DMS153 treated with DMSO at 0.1 percent for 48 hours (cell line): ENCODE measurements around the gene AUH.

Experiments used
- DNase-seq: peaks from one replicate; lab custom pipeline; 2025; ENCODE audit not compliant: unreplicated experiment; lab: John Stamatoyannopoulos, UW

Gene AUH

GRCh38 chr9:91191411-91192380 is 170.0 kb downstream of the AUH start:
- no peak for DNase-seq

- DNase-seq: no peak
These were observed 171.7 kb downstream of the AUH start for GRCh38 chr9:91190062-91190461.

- DNase-seq: no peak
These were observed 172.8 kb downstream of the AUH start for GRCh38 chr9:91188719-91189590.

GRCh38 chr9:91187965-91188344 is 173.8 kb downstream of the AUH start:
- no peak for DNase-seq

- DNase-seq: no peak
These were observed 174.3 kb downstream of the AUH start for GRCh38 chr9:91187311-91187964.

- no peak for DNase-seq
These were observed 175.0 kb downstream of the AUH start for GRCh38 chr9:91186632-91187108.

GRCh38 chr9:91185193-91185886 is 176.4 kb downstream of the AUH start:
- DNase-seq: no peak

GRCh38 chr9:91182429-91183225 is 179.1 kb downstream of the AUH start:
- DNase-seq: no peak

- DNase-seq: no peak
These were observed 180.2 kb downstream of the AUH start for GRCh38 chr9:91181541-91181940.

GRCh38 chr9:91180930-91181268 is 180.8 kb downstream of the AUH start:
- DNase-seq: no peak

GRCh38 chr9:91180240-91180929 is 181.3 kb downstream of the AUH start:
- DNase-seq: no peak

GRCh38 chr9:91179237-91180138 is 182.2 kb downstream of the AUH start:
- no peak for DNase-seq

- DNase-seq: no peak
These were observed 183.2 kb downstream of the AUH start for GRCh38 chr9:91178281-91179236.

- no peak for DNase-seq
These were observed 183.9 kb downstream of the AUH start for GRCh38 chr9:91177661-91178280.

GRCh38 chr9:91177081-91177480 is 184.6 kb downstream of the AUH start:
- no peak for DNase-seq

- no peak for DNase-seq
These were observed 185.3 kb downstream of the AUH start for GRCh38 chr9:91176426-91176825.

- no peak for DNase-seq
These were observed 186.9 kb downstream of the AUH start for GRCh38 chr9:91174772-91175171.
